Activated CD4-positive, alpha-beta T cell treated with anti-CD3 and anti-CD28 coated beads, Interleukin-2, amount 10 ng/mL, durations not matched to agents 7 days and 5 days (primary cell): ENCODE measurements around the gene TCFL5. TPM values are rescaled to one million over a fixed set of nuclear protein-coding genes. Genes with fewer than 3 reads are reported as not detected.

Source experiments
- CTCF ChIA-PET: fragments of 350-600 bp; sonication (Branson Sonifier 250); formaldehyde crosslinking; loops from one replicate; lab custom pipeline; 2021; ENCODE audit warnings: antibody characterized with exemption; lab: Charles Lee
- POLR2A ChIA-PET: fragments of 350-600 bp; sonication (Branson Sonifier 250); formaldehyde crosslinking; loops from one replicate; lab custom pipeline; 2021; ENCODE audit warnings: antibody characterized with exemption; lab: Charles Lee
- DNase-seq: peaks from one replicate; pipeline ENCODE4 v3.0.0-alpha.2; 2020
- H3K27ac Mint-ChIP-seq: one replicate; pipeline ENCODE4 v1.8.0; 2021; ENCODE audit warnings: mild to moderate bottlenecking, moderate library complexity, mixed read lengths
- H3K27me3 Mint-ChIP-seq: one replicate; pipeline ENCODE4 v1.8.0; 2021; ENCODE audit warnings: mixed read lengths
- H3K36me3 Mint-ChIP-seq: one replicate; pipeline ENCODE4 v1.8.0; 2021; ENCODE audit warnings: low read depth, mixed read lengths
- H3K4me1 Mint-ChIP-seq: one replicate; pipeline ENCODE4 v1.8.0; 2021; ENCODE audit warnings: mixed read lengths
- H3K4me3 Mint-ChIP-seq: one replicate; pipeline ENCODE4 v1.8.0; 2021; ENCODE audit warnings: mild to moderate bottlenecking, moderate library complexity, mixed read lengths
- H3K9me3 Mint-ChIP-seq: one replicate; pipeline ENCODE4 v1.8.0; 2021; ENCODE audit warnings: mixed read lengths
- total RNA-seq, 2 experiments: library from RNA; stranded (reverse); gene quantifications; one replicate each; pipeline ENCODE4 v1.2.3, GENCODE V29; 2021

The TCFL5 gene
- total RNA-seq, 2 experiments from 2014 or later: 7.9 to 8.4 TPM

DNA sequence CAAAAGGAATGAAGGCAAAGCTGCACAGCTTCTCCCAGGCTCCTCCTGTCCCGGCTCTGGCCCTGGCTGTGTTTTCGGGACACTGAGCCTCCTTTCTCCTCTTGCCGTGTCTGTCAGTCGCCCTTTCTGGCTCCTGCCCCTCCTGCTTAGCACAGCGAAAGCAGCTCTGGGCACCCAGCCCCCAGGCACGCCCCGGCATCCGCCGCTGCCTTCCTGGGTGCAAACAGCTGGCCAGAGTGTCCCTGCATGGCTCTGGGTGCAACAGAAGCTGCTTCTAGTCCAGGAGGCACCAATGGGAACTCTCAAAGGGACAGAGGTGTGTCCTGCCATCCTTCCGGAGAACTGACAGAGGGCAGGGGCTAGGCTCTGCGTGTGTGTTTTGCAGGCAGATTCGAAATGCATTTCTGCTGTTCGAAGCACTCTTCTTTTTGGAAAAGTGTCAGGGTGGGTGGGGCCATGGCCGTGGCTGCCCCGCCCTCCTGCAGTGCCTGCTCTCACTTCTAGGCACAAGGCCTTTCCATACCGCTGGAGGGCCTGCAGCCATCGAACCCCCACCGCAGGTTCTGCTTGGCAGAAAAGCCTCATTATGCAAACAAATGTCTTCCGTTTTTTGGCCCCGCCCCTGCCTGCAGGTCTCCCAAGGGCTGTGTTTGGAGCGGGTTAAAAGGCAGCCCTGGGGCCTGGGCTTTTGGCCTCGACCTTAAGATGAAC lies 29.3 kb downstream of the TCFL5 start:
- CTCF ChIA-PET: interaction anchor here (0.7 to 1.4 kb wide), 4 partner anchors 10 to 422 kb away, joined by 3 to 4 read pairs (median 4); no protein-coding TSS in a partner anchor

GRCh38 chr20:62831854-62832211 lies 29.8 kb downstream of the TCFL5 start:
- Mint-ChIP-seq H3K4me3 (no peak overlapping the region), H3K4me1 (peaks cover 11% of the 10 kb centered on the region), H3K27me3 (no peaks in the 10 kb centered on the region), H3K9me3 (no peaks in the 10 kb centered on the region), H3K36me3 (no peaks in the 10 kb centered on the region), H3K27ac (no peak overlapping the region)
- DNase-seq: no peak
- ChIA-PET POLR2A (no interaction called here), CTCF (interaction anchor here (1.0 to 1.4 kb wide), 2 partner anchors 16 to 421 kb away, joined by 3 to 4 read pairs; no protein-coding TSS in a partner anchor)

More for the DNA sequence above, 29.3 kb downstream of the TCFL5 start:
- no peaks in the 10 kb centered on the region for H3K9me3 Mint-ChIP-seq
- H3K4me1 Mint-ChIP-seq: peaks cover 11% of the 10 kb centered on the region
- H3K4me3 Mint-ChIP-seq: no peak overlapping the region
- DNase-seq: peak; percentile 38
- H3K36me3 Mint-ChIP-seq: no peaks in the 10 kb centered on the region
- no peaks in the 10 kb centered on the region for H3K27me3 Mint-ChIP-seq
- no peak overlapping the region for H3K27ac Mint-ChIP-seq
- POLR2A ChIA-PET: no interaction called here

DNA sequence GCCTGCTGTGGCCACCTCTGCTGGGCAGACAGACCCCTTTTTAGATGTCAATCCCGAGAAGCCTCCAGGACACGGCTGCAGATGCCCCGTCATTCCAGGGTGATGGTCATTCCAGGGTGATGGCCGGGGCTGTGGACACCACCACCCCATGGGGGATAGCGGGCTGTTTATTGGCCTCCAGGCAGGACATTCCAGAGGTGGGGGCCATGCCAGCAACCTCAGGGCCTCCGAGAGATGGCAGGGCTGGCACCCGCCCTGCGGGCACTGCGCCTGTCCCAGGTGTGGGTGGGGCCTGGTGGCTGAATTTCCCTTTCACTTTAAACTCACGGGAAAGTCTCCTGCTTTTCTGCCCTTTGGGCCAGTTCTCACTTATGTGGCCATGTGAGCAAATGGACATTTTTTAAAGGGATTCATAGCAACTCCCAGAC lies 30.2 kb downstream of the TCFL5 start:
- Mint-ChIP-seq H3K36me3 (no peaks in the 10 kb centered on the region), H3K27me3 (no peaks in the 10 kb centered on the region), H3K9me3 (no peaks in the 10 kb centered on the region), H3K4me3 (no peak overlapping the region), H3K4me1 (peaks cover 11% of the 10 kb centered on the region), H3K27ac (no peak overlapping the region)
- POLR2A ChIA-PET: no interaction called here
- CTCF ChIA-PET: interaction anchor here (1.4 kb wide), 1 partner anchor 16 kb away, joined by 4 read pairs; no protein-coding TSS in a partner anchor
- no peak for DNase-seq

- Mint-ChIP-seq H3K9me3 (no peaks in the 10 kb centered on the region), H3K27ac (no peak overlapping the region), H3K4me1 (peaks cover 11% of the 10 kb centered on the region), H3K4me3 (no peak overlapping the region), H3K27me3 (no peaks in the 10 kb centered on the region), H3K36me3 (no peaks in the 10 kb centered on the region)
- CTCF ChIA-PET: no interaction called here
- POLR2A ChIA-PET: no interaction called here
- DNase-seq: no peak
Measured at GRCh38 chr20:62830821-62831220, 30.8 kb downstream of the TCFL5 start.

GRCh38 chr20:62830251-62830650 lies 31.4 kb downstream of the TCFL5 start:
- Mint-ChIP-seq H3K27ac (no peak overlapping the region), H3K4me1 (peaks cover 11% of the 10 kb centered on the region), H3K27me3 (no peaks in the 10 kb centered on the region), H3K4me3 (no peak overlapping the region), H3K36me3 (no peaks in the 10 kb centered on the region), H3K9me3 (no peaks in the 10 kb centered on the region)
- CTCF ChIA-PET: no interaction called here
- DNase-seq: no peak
- POLR2A ChIA-PET: no interaction called here

DNA sequence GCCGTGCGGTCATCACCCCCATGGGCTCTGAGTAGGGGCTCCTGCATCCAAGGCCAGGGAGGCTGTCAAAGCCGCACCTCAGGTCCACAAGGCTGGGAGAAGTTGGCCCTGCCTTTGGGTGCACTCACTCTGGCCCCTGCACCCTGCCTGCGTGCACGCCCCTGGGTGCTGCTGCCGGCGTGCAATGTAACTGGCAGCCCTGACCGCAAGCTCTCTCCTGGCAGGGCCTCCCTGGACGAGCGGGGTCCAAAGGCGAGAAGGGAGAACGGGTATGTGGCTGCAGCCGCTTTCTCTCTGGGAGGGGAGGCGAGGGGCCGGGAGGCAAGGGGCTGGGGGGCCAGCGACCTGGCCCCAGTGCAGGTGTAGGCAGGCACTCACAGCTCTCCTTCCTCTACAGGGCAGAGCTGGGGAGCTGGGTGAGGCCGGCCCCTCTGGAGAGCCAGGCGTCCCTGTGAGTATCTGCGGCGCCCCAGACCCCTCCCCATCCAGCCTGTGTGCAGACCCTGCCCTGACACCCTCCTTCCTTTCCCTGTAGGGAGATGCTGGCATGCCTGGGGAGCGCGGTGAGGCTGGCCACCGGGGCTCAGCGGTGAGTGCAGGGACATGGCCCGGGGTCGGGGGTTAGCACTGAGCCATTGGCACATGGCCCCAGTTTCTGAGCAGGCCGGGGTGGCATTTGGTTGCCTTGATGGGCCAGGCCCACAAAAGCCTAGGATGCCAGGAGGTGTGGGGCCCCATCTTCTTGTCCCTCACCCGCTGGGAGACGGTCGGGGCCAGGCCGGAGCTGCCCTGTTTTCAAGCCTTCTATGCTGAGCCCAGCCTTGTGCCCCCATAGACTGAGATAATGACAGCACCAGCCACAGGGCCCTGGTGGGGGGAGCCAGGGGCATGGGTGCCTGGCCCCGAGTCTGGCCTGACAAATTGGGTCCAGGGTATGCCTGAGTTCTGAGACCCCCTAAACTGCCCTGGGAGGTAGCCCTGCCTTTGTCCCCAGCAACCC lies 32.1 kb downstream of the TCFL5 start:
- H3K4me1 Mint-ChIP-seq: peaks cover 11% of the 10 kb centered on the region
- CTCF ChIA-PET: no interaction called here
- H3K27me3 Mint-ChIP-seq: no peaks in the 10 kb centered on the region
- POLR2A ChIA-PET: no interaction called here
- H3K4me3 Mint-ChIP-seq: no peak overlapping the region
- no peaks in the 10 kb centered on the region for H3K36me3 Mint-ChIP-seq
- H3K27ac Mint-ChIP-seq: no peak overlapping the region
- no peaks in the 10 kb centered on the region for H3K9me3 Mint-ChIP-seq
- DNase-seq: no peak

DNA sequence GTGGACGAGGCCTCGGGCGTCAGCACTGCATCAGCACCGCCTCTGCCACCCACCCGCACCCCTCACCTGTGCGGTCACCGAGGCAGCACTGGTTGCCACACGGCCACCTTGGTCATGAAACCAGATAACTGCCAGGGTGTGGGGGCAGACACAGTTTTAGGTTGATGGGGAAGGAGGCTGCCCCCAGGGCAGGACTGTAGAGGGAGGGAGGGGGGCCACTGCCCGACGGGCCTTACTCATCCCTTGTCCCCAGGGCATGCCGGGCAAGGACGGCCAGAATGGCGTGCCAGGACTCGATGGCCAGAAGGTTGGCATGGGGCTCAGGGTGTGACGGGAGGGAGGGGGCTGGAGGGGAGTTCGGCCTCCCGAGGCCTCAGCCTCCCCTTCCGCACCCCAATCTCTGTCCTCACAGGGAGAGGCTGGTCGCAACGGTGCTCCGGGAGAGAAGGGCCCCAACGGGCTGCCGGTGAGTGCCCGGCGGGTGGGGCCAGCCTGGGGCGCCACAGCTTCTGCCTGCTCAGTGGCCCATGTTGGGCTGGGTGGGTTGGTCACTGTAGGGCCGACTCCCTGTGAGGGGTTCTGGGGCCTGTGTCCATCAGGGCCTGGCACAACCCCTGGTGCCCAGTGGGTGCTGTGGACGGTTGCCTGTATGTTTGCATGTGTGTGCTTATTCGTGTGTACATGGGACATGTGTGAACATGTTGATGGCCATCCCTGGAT lies 33.0 kb downstream of the TCFL5 start:
- no peak overlapping the region for H3K27ac Mint-ChIP-seq
- no peak for DNase-seq
- no peaks in the 10 kb centered on the region for H3K36me3 Mint-ChIP-seq
- ChIA-PET CTCF (interaction anchor here (1.2 kb wide), 1 partner anchor 20 kb away, joined by 3 read pairs; no protein-coding TSS in a partner anchor), POLR2A (no interaction called here)
- H3K4me3 Mint-ChIP-seq: no peak overlapping the region
- H3K9me3 Mint-ChIP-seq: no peaks in the 10 kb centered on the region
- H3K4me1 Mint-ChIP-seq: peaks cover 11% of the 10 kb centered on the region
- H3K27me3 Mint-ChIP-seq: no peaks in the 10 kb centered on the region

- CTCF ChIA-PET: interaction anchor here (1.2 kb wide), 1 partner anchor 19 kb away, joined by 3 read pairs; no protein-coding TSS in a partner anchor
- Mint-ChIP-seq H3K27ac (no peak overlapping the region), H3K9me3 (no peaks in the 10 kb centered on the region), H3K4me3 (no peak overlapping the region), H3K27me3 (no peaks in the 10 kb centered on the region), H3K36me3 (no peaks in the 10 kb centered on the region), H3K4me1 (peaks cover 11% of the 10 kb centered on the region)
- POLR2A ChIA-PET: no interaction called here
- DNase-seq: no peak
Measured at GRCh38 chr20:62828051-62828450, 33.6 kb downstream of the TCFL5 start.

- H3K36me3 Mint-ChIP-seq: no peaks in the 10 kb centered on the region
- ChIA-PET POLR2A (no interaction called here), CTCF (interaction anchor here (0.6 to 1.2 kb wide), 2 partner anchors 19 to 127 kb away, joined by 3 to 4 read pairs; no protein-coding TSS in a partner anchor)
- no peaks in the 10 kb centered on the region for H3K27me3 Mint-ChIP-seq
- no peak for DNase-seq
- no peak overlapping the region for H3K4me3 Mint-ChIP-seq
- no peak overlapping the region for H3K27ac Mint-ChIP-seq
- H3K9me3 Mint-ChIP-seq: no peaks in the 10 kb centered on the region
- peaks cover 6% of the 10 kb centered on the region for H3K4me1 Mint-ChIP-seq
Measured at GRCh38 chr20:62827311-62828038, 34.1 kb downstream of the TCFL5 start.

DNA sequence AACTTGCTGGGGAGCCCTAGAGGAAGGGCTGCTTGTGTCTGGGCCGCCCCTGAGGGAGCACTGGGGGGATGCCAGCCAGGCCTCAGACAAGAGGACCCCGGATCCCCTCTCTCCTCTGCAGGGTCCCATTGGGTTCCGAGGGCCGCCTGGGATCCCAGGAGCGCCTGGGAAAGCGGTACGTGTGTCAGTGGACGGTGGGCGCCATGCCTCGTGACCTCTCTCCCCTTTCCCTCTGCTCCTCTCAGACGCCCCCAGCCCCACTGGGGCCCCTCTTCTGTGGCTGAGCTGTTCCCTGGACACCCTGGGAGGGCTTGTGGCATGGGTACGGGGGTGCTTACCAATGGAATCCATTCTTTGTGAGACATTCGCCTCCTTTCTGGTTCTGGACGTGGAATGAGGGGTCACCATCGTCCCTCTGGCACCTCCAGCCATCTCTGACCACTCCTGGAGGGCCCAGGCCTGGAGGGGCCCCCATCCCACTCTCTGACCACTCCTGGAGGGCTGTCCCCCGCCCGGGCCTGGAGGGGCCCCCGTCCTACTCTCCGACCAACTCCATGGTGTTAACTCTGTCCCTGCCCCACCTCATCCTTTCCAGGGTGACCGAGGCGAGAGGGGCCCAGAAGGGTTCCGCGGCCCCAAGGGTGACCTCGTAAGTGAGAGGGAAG lies 34.8 kb downstream of the TCFL5 start:
- H3K9me3 Mint-ChIP-seq: no peaks in the 10 kb centered on the region
- no peak overlapping the region for H3K27ac Mint-ChIP-seq
- H3K27me3 Mint-ChIP-seq: no peaks in the 10 kb centered on the region
- CTCF ChIA-PET: no interaction called here
- H3K36me3 Mint-ChIP-seq: no peaks in the 10 kb centered on the region
- no peak for DNase-seq
- H3K4me1 Mint-ChIP-seq: peaks cover 3% of the 10 kb centered on the region
- no peak overlapping the region for H3K4me3 Mint-ChIP-seq
- POLR2A ChIA-PET: no interaction called here

- no peaks in the 10 kb centered on the region for H3K36me3 Mint-ChIP-seq
- no peak for DNase-seq
- H3K27ac Mint-ChIP-seq: no peak overlapping the region
- ChIA-PET POLR2A (no interaction called here), CTCF (no interaction called here)
- no peak overlapping the region for H3K4me3 Mint-ChIP-seq
- H3K27me3 Mint-ChIP-seq: no peaks in the 10 kb centered on the region
- H3K4me1 Mint-ChIP-seq: no peaks in the 10 kb centered on the region
- H3K9me3 Mint-ChIP-seq: no peaks in the 10 kb centered on the region
Measured at GRCh38 chr20:62825986-62826645, 35.5 kb downstream of the TCFL5 start.
